Measurements from ENCODE around the gene CD300H. TPM values are rescaled to one million over a fixed set of nuclear protein-coding genes. Genes with fewer than 3 reads are reported as not detected.

CD300H gene
- total RNA-seq, 4 donors from 2014 or later: not detected

DNA sequence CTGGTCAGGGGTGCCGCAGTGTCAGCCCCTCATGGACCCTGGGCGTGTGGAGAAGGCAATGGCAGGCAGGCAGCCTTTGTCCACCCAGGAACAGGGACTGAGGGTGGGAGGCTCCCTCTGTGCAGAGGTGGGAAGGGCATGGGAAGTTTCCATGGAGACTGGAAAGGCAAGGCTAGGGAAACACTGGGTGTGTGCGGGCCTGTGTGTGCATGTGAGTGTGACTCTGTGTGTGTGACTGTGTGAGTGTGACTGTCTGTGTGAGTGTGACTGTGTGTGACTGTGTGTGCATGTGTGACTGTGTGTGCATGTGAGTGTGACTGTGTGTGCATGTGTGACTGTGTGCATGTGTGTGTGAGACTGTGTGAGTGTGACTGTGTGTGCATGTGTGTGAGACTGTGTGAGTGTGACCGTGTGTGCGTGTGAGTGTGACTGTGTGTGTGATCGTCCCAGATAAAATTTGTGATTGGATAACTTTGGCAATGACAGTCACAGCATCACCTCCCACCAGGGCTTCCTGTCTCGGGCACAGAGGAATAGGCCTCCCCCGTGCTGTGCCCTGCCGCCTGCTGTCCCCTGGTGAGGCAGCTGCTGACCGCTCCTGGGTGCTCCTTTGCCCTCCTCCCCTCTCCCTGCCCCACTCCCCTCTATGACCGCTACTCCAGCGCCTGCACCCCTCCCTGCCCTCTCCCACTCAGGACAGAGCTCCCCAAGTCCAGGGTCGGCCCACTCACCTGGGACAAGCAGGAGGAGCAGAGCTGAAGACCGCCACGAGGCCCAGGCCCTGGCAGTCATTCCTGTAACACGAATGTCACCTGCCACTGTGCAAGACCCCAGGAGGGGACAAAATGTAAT lies 22.1 kb downstream of the CD300H start:
- Histone ChIP-seq H3K4me1 (no peaks in the 10 kb centered on the region), H3K4me3 (peak overlapping the region; percentile 20 to 30 (median 22)), H3K9me3 (no peaks in the 10 kb centered on the region), H3K36me3 (no peaks in the 10 kb centered on the region), H3K27ac (replicated peaks in 1 of 4) (peak overlapping the region in 1 of 4 donors; percentile 31), H3K27me3 (peaks cover 0 to 13% (median 0%) of the 10 kb centered on the region in 4 donors)
- TF ChIP-seq, protein P1, sequence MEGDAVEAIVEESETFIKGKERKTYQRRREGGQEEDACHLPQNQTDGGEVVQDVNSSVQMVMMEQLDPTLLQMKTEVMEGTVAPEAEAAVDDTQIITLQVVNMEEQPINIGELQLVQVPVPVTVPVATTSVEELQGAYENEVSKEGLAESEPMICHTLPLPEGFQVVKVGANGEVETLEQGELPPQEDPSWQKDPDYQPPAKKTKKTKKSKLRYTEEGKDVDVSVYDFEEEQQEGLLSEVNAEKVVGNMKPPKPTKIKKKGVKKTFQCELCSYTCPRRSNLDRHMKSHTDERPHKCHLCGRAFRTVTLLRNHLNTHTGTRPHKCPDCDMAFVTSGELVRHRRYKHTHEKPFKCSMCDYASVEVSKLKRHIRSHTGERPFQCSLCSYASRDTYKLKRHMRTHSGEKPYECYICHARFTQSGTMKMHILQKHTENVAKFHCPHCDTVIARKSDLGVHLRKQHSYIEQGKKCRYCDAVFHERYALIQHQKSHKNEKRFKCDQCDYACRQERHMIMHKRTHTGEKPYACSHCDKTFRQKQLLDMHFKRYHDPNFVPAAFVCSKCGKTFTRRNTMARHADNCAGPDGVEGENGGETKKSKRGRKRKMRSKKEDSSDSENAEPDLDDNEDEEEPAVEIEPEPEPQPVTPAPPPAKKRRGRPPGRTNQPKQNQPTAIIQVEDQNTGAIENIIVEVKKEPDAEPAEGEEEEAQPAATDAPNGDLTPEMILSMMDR (IDR thresholded peaks at IDR 0.05): no peak
- TF ChIP-seq EP300 (IDR thresholded peaks at IDR 0.05) (no peak), POLR2A (IDR thresholded peaks at IDR 0.05; ENCODE audit: low read depth) (no peak), POLR2AphosphoS5 (IDR thresholded peaks at IDR 0.05) (no peak)
- 73% methylated on average over 14 of the region's 16 CpGs for WGBS
- intact Hi-C loops (cut with DNase I): no loop called here
- DNase-seq (ENCODE audit: extremely low spot score): no peak

DNA sequence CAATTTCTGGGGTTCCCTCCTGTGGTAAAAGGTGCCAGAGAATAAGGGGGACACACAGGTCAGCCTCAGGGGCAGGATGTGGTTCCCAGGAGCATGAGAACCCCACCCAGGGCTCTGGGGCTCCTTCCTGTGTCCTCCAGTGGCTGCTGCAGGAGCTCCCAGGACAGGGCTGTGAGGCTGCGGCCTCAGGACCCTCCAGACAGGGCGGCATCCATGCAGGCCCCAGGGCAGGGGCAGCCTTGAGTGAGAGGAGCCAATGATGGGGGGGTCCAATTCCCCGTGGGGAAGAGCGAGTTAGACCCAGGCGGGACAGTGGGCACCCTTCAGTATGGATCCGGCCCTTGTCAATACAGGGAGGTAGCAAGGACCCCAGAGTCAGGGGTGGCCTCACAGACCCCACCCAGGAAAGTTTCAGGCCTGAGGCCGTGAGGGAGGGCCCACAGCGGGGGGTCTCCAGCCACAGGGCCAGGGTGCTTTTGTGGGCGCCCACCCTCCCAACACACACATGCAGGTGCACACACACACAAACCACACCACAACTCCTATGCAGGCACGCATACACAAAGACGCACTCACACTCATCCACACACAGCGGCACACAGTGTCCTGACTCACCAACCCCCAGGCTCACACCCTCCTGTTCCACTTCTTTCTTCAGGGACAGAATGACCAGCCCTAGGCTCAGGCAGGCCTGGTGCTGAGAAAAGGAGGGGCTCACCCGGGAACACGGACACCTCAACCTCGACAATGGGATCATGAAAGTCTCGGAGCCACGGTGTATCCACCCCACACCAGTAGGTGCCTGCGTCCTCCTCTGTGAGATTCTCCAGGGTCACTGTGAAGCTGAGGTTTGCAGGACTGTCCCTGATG lies 23.2 kb downstream of the CD300H start:
- H3K4me1 ChIP-seq: no peaks in the 10 kb centered on the region
- DNase-seq (ENCODE audit: extremely low spot score): no peak
- peaks cover 0 to 7% (median 0%) of the 10 kb centered on the region in 4 donors for H3K27me3 ChIP-seq
- no peak overlapping the region for H3K27ac ChIP-seq (replicated peaks in 1 of 4)
- WGBS: 93% methylated on average over 8 of the region's 18 CpGs
- H3K36me3 ChIP-seq: no peaks in the 10 kb centered on the region
- intact Hi-C loops (cut with DNase I): no loop called here
- H3K4me3 ChIP-seq: no peak overlapping the region
- TF ChIP-seq, protein P1 (IDR thresholded peaks at IDR 0.05): no peak
- TF ChIP-seq EP300 (IDR thresholded peaks at IDR 0.05): no peak
- TF ChIP-seq POLR2AphosphoS5 (IDR thresholded peaks at IDR 0.05): no peak
- no peak for TF ChIP-seq POLR2A (IDR thresholded peaks at IDR 0.05; ENCODE audit: low read depth)
- no peaks in the 10 kb centered on the region for H3K9me3 ChIP-seq

DNA sequence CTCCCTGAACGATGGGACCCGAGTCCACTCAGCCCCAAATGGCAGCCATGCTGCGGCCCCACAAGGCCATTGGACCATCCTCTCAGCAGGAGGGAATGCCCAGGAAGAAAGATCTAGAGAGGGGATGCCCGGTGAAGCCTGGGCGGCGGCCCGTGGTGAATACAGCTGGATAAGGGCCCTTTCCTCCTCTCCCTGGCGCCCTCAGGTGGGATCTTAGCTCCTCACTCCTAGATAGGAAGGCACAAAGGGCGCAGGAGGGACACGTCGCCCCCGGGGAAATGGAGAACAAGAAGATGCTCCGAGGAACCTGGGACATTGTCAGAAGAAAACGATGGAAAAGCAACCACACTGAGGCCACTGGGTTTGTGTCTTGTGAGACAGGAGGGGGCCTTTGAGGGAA lies 23.9 kb downstream of the CD300H start:
- 77% methylated on average over 11 of the region's 14 CpGs for WGBS
- H3K4me1 ChIP-seq: no peaks in the 10 kb centered on the region
- no peak overlapping the region for H3K27ac ChIP-seq (replicated peaks in 1 of 4)
- intact Hi-C loops (cut with DNase I): no loop called here
- H3K9me3 ChIP-seq: no peaks in the 10 kb centered on the region
- TF ChIP-seq, protein P1 (IDR thresholded peaks at IDR 0.05): no peak
- no peak for DNase-seq (ENCODE audit: extremely low spot score)
- no peak overlapping the region for H3K4me3 ChIP-seq
- H3K36me3 ChIP-seq: no peaks in the 10 kb centered on the region
- H3K27me3 ChIP-seq: peaks cover 0 to 5% (median 0%) of the 10 kb centered on the region in 4 donors

DNA sequence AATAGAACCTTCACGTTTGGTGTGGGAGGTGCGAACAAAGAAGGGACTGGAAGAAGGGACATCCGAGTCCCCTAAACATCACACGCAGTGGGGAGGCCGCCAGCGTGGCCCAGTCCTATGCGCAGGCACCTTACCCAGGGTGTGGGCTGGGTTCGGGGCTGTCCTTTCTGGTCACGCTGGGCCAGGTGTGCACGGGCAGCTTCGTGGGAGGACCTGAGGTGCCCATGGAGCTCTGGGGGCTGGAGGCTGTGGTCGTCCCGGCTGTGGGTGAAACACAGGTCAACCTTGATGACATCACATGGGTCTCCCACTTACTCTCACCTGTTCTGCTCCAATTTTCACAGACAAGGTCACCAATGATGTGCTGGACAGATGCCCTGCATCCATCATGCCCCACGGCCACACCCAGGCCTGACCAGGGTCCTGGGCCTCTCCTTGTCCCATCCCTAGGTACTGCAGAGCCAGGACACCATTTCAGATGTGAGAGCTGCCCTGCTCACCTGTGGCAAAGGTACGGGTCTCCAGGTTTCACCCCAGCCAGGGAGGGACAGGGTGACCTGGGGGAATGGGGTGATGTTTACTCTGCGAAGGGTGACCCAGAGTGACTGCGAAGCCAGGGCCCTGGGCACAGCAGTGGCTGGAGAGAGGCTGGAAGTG lies 24.5 kb downstream of the CD300H start:
- Histone ChIP-seq H3K27ac (replicated peaks in 1 of 4) (no peak overlapping the region), H3K27me3 (peaks cover 0 to 5% (median 0%) of the 10 kb centered on the region in 4 donors), H3K4me3 (no peak overlapping the region), H3K9me3 (no peaks in the 10 kb centered on the region), H3K4me1 (no peaks in the 10 kb centered on the region), H3K36me3 (no peaks in the 10 kb centered on the region)
- intact Hi-C loops (cut with DNase I): no loop called here
- TF ChIP-seq EP300 (IDR thresholded peaks at IDR 0.05) (no peak), POLR2A (IDR thresholded peaks at IDR 0.05; ENCODE audit: low read depth) (no peak), POLR2AphosphoS5 (IDR thresholded peaks at IDR 0.05) (no peak)
- WGBS: 92% methylated on average over 10 of the region's 17 CpGs
- no peak for DNase-seq (ENCODE audit: extremely low spot score)
